Mesenchymal stem cell (in vitro differentiated cells and primary cell): ENCODE results near the gene HSD3B1.
"Not testable (repeated sequence)": the region's sequence is repeated elsewhere in the genome, so short reads cannot be mapped to it uniquely, and the experiment has no call there.

Experiments used
- DNase-seq: peaks from one replicate; pipeline ENCODE4 v3.0.0-alpha.2; 2013
- H2AFZ ChIP-seq: one replicate; pipeline ENCODE4 v1.6.1; 2013; ENCODE audit warnings: low read depth, mild to moderate bottlenecking, control low read depth, inconsistent platforms, low read length, moderate library complexity
- H2AK5ac ChIP-seq: 2 replicates; pipeline ENCODE4 v1.6.1; 2013; ENCODE audit warnings: low read length, moderate library complexity, mild to moderate bottlenecking, inconsistent platforms; ENCODE audit not compliant: severe bottlenecking
- H2BK120ac ChIP-seq: one replicate; pipeline ENCODE4 v1.6.1; 2013; ENCODE audit warnings: low read depth, mild to moderate bottlenecking, inconsistent platforms, low read length, moderate library complexity
- H2BK12ac ChIP-seq, 2 experiments: one replicate each; pipeline ENCODE4 v1.6.1; 2013; ENCODE audit warnings: inconsistent platforms in 2 of 2, low read length in 2 of 2, mild to moderate bottlenecking in 2 of 2, moderate library complexity in 2 of 2, control low read depth in 1 of 2
- H2BK15ac ChIP-seq: one replicate; pipeline ENCODE4 v1.6.1; 2013; ENCODE audit warnings: mild to moderate bottlenecking, low read depth, inconsistent platforms; ENCODE audit not compliant: poor library complexity, severe bottlenecking
- H2BK5ac ChIP-seq: 2 replicates; pipeline ENCODE4 v1.6.1; 2013; ENCODE audit warnings: low read depth, mild to moderate bottlenecking, low read length, control low read depth, inconsistent platforms; ENCODE audit not compliant: poor library complexity, severe bottlenecking
- H3K14ac ChIP-seq, 2 experiments: one replicate each; pipeline ENCODE4 v1.6.1; 2013; ENCODE audit warnings: inconsistent platforms in 2 of 2, low read length in 2 of 2, control low read depth in 1 of 2, mild to moderate bottlenecking in 1 of 2, moderate library complexity in 1 of 2
- H3K18ac ChIP-seq, 2 experiments: one replicate each; pipeline ENCODE4 v1.6.1; 2013; ENCODE audit warnings: inconsistent platforms in 2 of 2, low read length in 2 of 2, control low read depth in 1 of 2, low read depth in 1 of 2, mild to moderate bottlenecking in 1 of 2
- H3K23ac ChIP-seq, 2 experiments: one replicate each; pipeline ENCODE4 v1.6.1; 2013; ENCODE audit warnings: inconsistent platforms in 2 of 2, low read length in 2 of 2, mild to moderate bottlenecking in 2 of 2, moderate library complexity in 2 of 2, control low read depth in 1 of 2
- H3K27ac ChIP-seq: 2 replicates; pipeline ENCODE4 v1.5.1; 2013; ENCODE audit warnings: mild to moderate bottlenecking, moderate library complexity, low read length, control low read depth, inconsistent platforms; ENCODE audit not compliant: poor library complexity, severe bottlenecking
- H3K27me3 ChIP-seq, 2 experiments: 2 replicates each; pipeline versions ENCODE4 v1.6.1 to v1.7.0; 2013; ENCODE audit warnings: low read length in 2 of 2, mild to moderate bottlenecking in 2 of 2, moderate library complexity in 2 of 2, control low read depth in 1 of 2, inconsistent platforms in 1 of 2; ENCODE audit not compliant: control insufficient read depth in 1 of 2, insufficient read depth in 1 of 2
- H3K36me3 ChIP-seq, 2 experiments: 2 replicates each; pipeline versions ENCODE4 v1.6.1 to v1.7.0; 2013; ENCODE audit warnings: low read length in 2 of 2, control low read depth in 1 of 2, inconsistent platforms in 1 of 2, low read depth in 1 of 2, mild to moderate bottlenecking in 1 of 2; ENCODE audit not compliant: insufficient read depth in 2 of 2, control insufficient read depth in 1 of 2
- H3K4ac ChIP-seq, 2 experiments: one replicate each; pipeline ENCODE4 v1.6.1; 2013; ENCODE audit warnings: inconsistent platforms in 2 of 2, low read length in 2 of 2, mild to moderate bottlenecking in 2 of 2, moderate library complexity in 2 of 2, control low read depth in 1 of 2, low read depth in 1 of 2
- H3K4me1 ChIP-seq: 2 replicates; pipeline ENCODE4 v1.6.1; 2013; ENCODE audit warnings: low read depth, low read length, control low read depth; ENCODE audit not compliant: control insufficient read depth, insufficient read depth
- H3K4me2 ChIP-seq: 2 replicates; pipeline ENCODE4 v1.6.1; 2013; ENCODE audit warnings: low read length, mild to moderate bottlenecking, inconsistent platforms; ENCODE audit not compliant: poor library complexity, severe bottlenecking
- H3K4me3 ChIP-seq, 2 experiments: 2 replicates each; pipeline versions ENCODE4 v1.5.1 to v1.7.0; 2013; ENCODE audit warnings: low read length in 2 of 2, mild to moderate bottlenecking in 2 of 2, control low read depth in 1 of 2, low read depth in 1 of 2; ENCODE audit not compliant: insufficient read depth in 1 of 2
- H3K79me1 ChIP-seq: replicated peaks from 2 replicates; pipeline ENCODE4 v1.6.1; 2013; ENCODE audit warnings: mild to moderate bottlenecking, control low read depth, low read length, inconsistent platforms; ENCODE audit not compliant: poor library complexity, severe bottlenecking
- H3K9ac ChIP-seq: 2 replicates; pipeline ENCODE4 v1.7.0; 2013; ENCODE audit warnings: mild to moderate bottlenecking, low read length, moderate library complexity
- H3K9me3 ChIP-seq: 2 replicates; pipeline ENCODE4 v1.7.0; 2013; ENCODE audit warnings: mild to moderate bottlenecking, low read length; ENCODE audit not compliant: control insufficient read depth
- H4K8ac ChIP-seq: one replicate; pipeline ENCODE4 v1.6.1; 2013; ENCODE audit warnings: inconsistent platforms, mild to moderate bottlenecking, low read length, moderate library complexity
- H4K91ac ChIP-seq: one replicate; pipeline ENCODE4 v1.6.1; 2013; ENCODE audit warnings: mild to moderate bottlenecking, low read length, inconsistent platforms
- WGBS: methylation state at CpG from one replicate; pipeline ENCODE4 v1.1.7; 2013; ENCODE audit warnings: mixed read lengths; 5-methylcytosine and 5-hydroxymethylcytosine counted together

HSD3B1 gene

GRCh38 chr1:119553302-119554071 is 46.5 kb downstream of the HSD3B1 start:
- not testable (repeated sequence) for H2BK120ac ChIP-seq, H2BK15ac ChIP-seq
- 100% methylated on average over 1 of the region's 1 CpG for WGBS

GRCh38 chr1:119554183-119554582 is 47.2 kb downstream of the HSD3B1 start:
- no peaks in the 10 kb centered on the region for H3K36me3 ChIP-seq
- H3K9ac ChIP-seq: no peak overlapping the region
- peak; percentile 85 for DNase-seq
- no peak overlapping the region for H2BK120ac ChIP-seq
- no peak overlapping the region for H4K91ac ChIP-seq
- peaks cover 12% of the 10 kb centered on the region for H3K4me1 ChIP-seq
- no peak overlapping the region for H3K23ac ChIP-seq
- H2BK15ac ChIP-seq: no peak overlapping the region
- H3K4ac ChIP-seq: no peak overlapping the region
- H3K9me3 ChIP-seq: no peaks in the 10 kb centered on the region
- H3K14ac ChIP-seq: no peak overlapping the region
- H2AK5ac ChIP-seq: no peak overlapping the region
- H3K27ac ChIP-seq: peak overlapping the region; percentile 98
- H4K8ac ChIP-seq: no peak overlapping the region
- peak overlapping the region in 1 of 2 experiments; percentile 2 for H3K4me3 ChIP-seq
- H3K18ac ChIP-seq: no peak overlapping the region
- no peak overlapping the region for H2BK5ac ChIP-seq
- no peak overlapping the region for H2AFZ ChIP-seq
- H2BK12ac ChIP-seq: no peak overlapping the region
- no peak overlapping the region for H3K4me2 ChIP-seq
- H3K27me3 ChIP-seq: no peaks in the 10 kb centered on the region
- no peaks in the 10 kb centered on the region for H3K79me1 ChIP-seq

More at GRCh38 chr1:119553302-119554071, 46.5 kb downstream of the HSD3B1 start:
- not testable (repeated sequence) for H2BK12ac ChIP-seq, H3K27me3 ChIP-seq, H3K23ac ChIP-seq, H3K4me2 ChIP-seq, H3K4ac ChIP-seq, H3K79me1 ChIP-seq, H3K9me3 ChIP-seq, H3K36me3 ChIP-seq, H2AFZ ChIP-seq, H3K18ac ChIP-seq, H3K9ac ChIP-seq, H4K8ac ChIP-seq, H4K91ac ChIP-seq, H3K14ac ChIP-seq
- H3K4me1 ChIP-seq: peaks cover 12% of the 10 kb centered on the region
- peak overlapping the region; percentile 84 for H2BK5ac ChIP-seq
- peak overlapping the region; percentile 5 for H2AK5ac ChIP-seq
- peak overlapping the region in 1 of 2 experiments; percentile 2 for H3K4me3 ChIP-seq
- DNase-seq: peak; percentile 65
- H3K27ac ChIP-seq: peak overlapping the region; percentile 98

GRCh38 chr1:119556423-119556822 is 49.4 kb downstream of the HSD3B1 start:
- H3K9me3 ChIP-seq: no peaks in the 10 kb centered on the region
- H2BK5ac ChIP-seq: no peak overlapping the region
- H3K36me3 ChIP-seq: no peaks in the 10 kb centered on the region
- peaks cover 9% of the 10 kb centered on the region for H3K4me1 ChIP-seq
- no peak overlapping the region for H4K8ac ChIP-seq
- no peak overlapping the region for H3K9ac ChIP-seq
- no peak for DNase-seq
- no peak overlapping the region for H4K91ac ChIP-seq
- no peak overlapping the region for H2AFZ ChIP-seq
- no peak overlapping the region for H2BK15ac ChIP-seq
- no peak overlapping the region for H3K4me2 ChIP-seq
- H3K27me3 ChIP-seq: no peaks in the 10 kb centered on the region
- no peak overlapping the region for H3K4ac ChIP-seq
- no peak overlapping the region for H3K14ac ChIP-seq
- H3K27ac ChIP-seq: no peak overlapping the region
- H3K79me1 ChIP-seq: no peaks in the 10 kb centered on the region
- H3K18ac ChIP-seq: no peak overlapping the region
- H3K4me3 ChIP-seq: no peak overlapping the region
- 88% methylated on average over 3 of the region's 3 CpGs for WGBS
- no peak overlapping the region for H2AK5ac ChIP-seq
- H2BK12ac ChIP-seq: no peak overlapping the region
- no peak overlapping the region for H3K23ac ChIP-seq
- H2BK120ac ChIP-seq: no peak overlapping the region

- DNase-seq, H3K9me3 ChIP-seq, H2BK12ac ChIP-seq, H4K8ac ChIP-seq, H3K4me3 ChIP-seq, H3K36me3 ChIP-seq, H3K4me1 ChIP-seq, H3K4me2 ChIP-seq, H3K14ac ChIP-seq, H3K27ac ChIP-seq, H2AFZ ChIP-seq, H2BK5ac ChIP-seq, H2BK15ac ChIP-seq, H2AK5ac ChIP-seq, H4K91ac ChIP-seq, H3K4ac ChIP-seq, H3K9ac ChIP-seq, H3K18ac ChIP-seq, H3K23ac ChIP-seq, H2BK120ac ChIP-seq, H3K79me1 ChIP-seq: not testable (repeated sequence)
- peaks cover 4 to 17% of the 10 kb centered on the region in 2 experiments for H3K27me3 ChIP-seq
- WGBS: no CpG with 5 or more reads among the region's 3 CpGs
These were observed 53.4 kb downstream of the HSD3B1 start for GRCh38 chr1:119560402-119560801.
